A172 (cell line): ENCODE results near the gene ERBB4. TPM values are rescaled to one million over a fixed set of nuclear protein-coding genes. Genes with fewer than 3 reads are reported as not detected.

ENCODE experiments used
- DNase-seq: peaks from one replicate; pipeline ENCODE4 v3.0.0-alpha.2; 2015; ENCODE audit warnings: low spot score
- total RNA-seq: library from RNA; depleted of rRNA; stranded (reverse); fragments of >200 nt; shearing (Covaris generic); gene quantifications from 2 replicates; pipeline ENCODE4 v1.2.3, GENCODE V29; 2014

The ERBB4 gene
- total RNA-seq, 1 experiment from 2014 or later, result 0.09 TPM

GRCh38 chr2:211931314-211931713, 607.3 kb downstream of the ERBB4 start:
- DNase-seq, result no peak

GRCh38 chr2:211930331-211930730, 608.3 kb downstream of the ERBB4 start:
- no peak for DNase-seq

GRCh38 chr2:211928201-211928600, 610.4 kb downstream of the ERBB4 start:
- no peak for DNase-seq

GRCh38 chr2:211923019-211923418, 615.6 kb downstream of the ERBB4 start:
- no peak for DNase-seq

GRCh38 chr2:211903961-211904360, 634.6 kb downstream of the ERBB4 start:
- no peak for DNase-seq

GRCh38 chr2:211901226-211901846, 637.3 kb downstream of the ERBB4 start:
- no peak for DNase-seq

- DNase-seq, result no peak
Measured at GRCh38 chr2:211900518-211900917, 638.1 kb downstream of the ERBB4 start.

GRCh38 chr2:211900000-211900399, 638.6 kb downstream of the ERBB4 start:
- no peak for DNase-seq

- no peak for DNase-seq
Measured at GRCh38 chr2:211898702-211899101, 639.9 kb downstream of the ERBB4 start.

GRCh38 chr2:211881449-211881848, 657.2 kb downstream of the ERBB4 start:
- DNase-seq, result no peak

- no peak for DNase-seq
Measured at GRCh38 chr2:211879323-211879722, 659.3 kb downstream of the ERBB4 start.

GRCh38 chr2:211877061-211877460, 661.5 kb downstream of the ERBB4 start:
- DNase-seq, result no peak

- peak; percentile 10 for DNase-seq
Measured at GRCh38 chr2:211875488-211875887, 663.1 kb downstream of the ERBB4 start.

GRCh38 chr2:211868996-211869533, 669.5 kb downstream of the ERBB4 start:
- DNase-seq, result no peak

GRCh38 chr2:211867845-211868451, 670.7 kb downstream of the ERBB4 start:
- peak; percentile 46 for DNase-seq

- no peak for DNase-seq
Measured at GRCh38 chr2:211864328-211864727, 674.3 kb downstream of the ERBB4 start.

- DNase-seq, result peak; percentile 13
Measured at GRCh38 chr2:211860224-211860623, 678.4 kb downstream of the ERBB4 start.

- DNase-seq, result no peak
Measured at GRCh38 chr2:211854832-211855231, 683.8 kb downstream of the ERBB4 start.

GRCh38 chr2:211846714-211847113, 691.9 kb downstream of the ERBB4 start:
- no peak for DNase-seq

GRCh38 chr2:211846036-211846400, 692.6 kb downstream of the ERBB4 start:
- no peak for DNase-seq

- no peak for DNase-seq
Measured at GRCh38 chr2:211845338-211846035, 693.1 kb downstream of the ERBB4 start.

GRCh38 chr2:211837706-211838105, 700.9 kb downstream of the ERBB4 start:
- DNase-seq, result peak; percentile 14

- no peak for DNase-seq
Measured at GRCh38 chr2:211837206-211837605, 701.4 kb downstream of the ERBB4 start.
